Stimulated activated memory B cell treated with anti-CD40 and anti-IgM and Interleukin-4, amounts not matched to agents 10 μg/mL and 1 μg/mL and 100 μg/mL, for 72 hours (primary cell): ENCODE data around the gene FGFR3.
"Not testable (repeated sequence)": the region's sequence is repeated elsewhere in the genome, so short reads cannot be mapped to it uniquely, and the experiment has no call there.

Experiments used
- ATAC-seq: fragments of 150-1000 bp; cut with Tn5 transposase; 2 replicates; pipeline ENCODE4 v1.10.0; 2021
- H3K27ac Mint-ChIP-seq: one replicate; pipeline ENCODE4 v1.8.0; 2022; ENCODE audit warnings: mild to moderate bottlenecking, mixed read lengths
- H3K27me3 Mint-ChIP-seq: one replicate; pipeline ENCODE4 v1.8.0; 2022; ENCODE audit warnings: mixed read lengths
- H3K36me3 Mint-ChIP-seq: one replicate; pipeline ENCODE4 v1.8.0; 2022; ENCODE audit warnings: mixed read lengths
- H3K4me1 Mint-ChIP-seq: one replicate; pipeline ENCODE4 v1.8.0; 2022; ENCODE audit warnings: mixed read lengths
- H3K4me3 Mint-ChIP-seq: one replicate; pipeline ENCODE4 v1.8.0; 2022; ENCODE audit warnings: mild to moderate bottlenecking, moderate library complexity, mixed read lengths
- H3K9me3 Mint-ChIP-seq: one replicate; pipeline ENCODE4 v1.8.0; 2022; ENCODE audit warnings: mixed read lengths

The FGFR3 gene

GRCh38 chr4:1836650-1837049 lies 43.6 kb downstream of the FGFR3 start:
- H3K27me3 Mint-ChIP-seq = no peaks in the 10 kb centered on the region
- H3K4me3 Mint-ChIP-seq = no peak overlapping the region
- peaks cover 22% of the 10 kb centered on the region for H3K4me1 Mint-ChIP-seq
- no peaks in the 10 kb centered on the region for H3K9me3 Mint-ChIP-seq
- peaks cover 60% of the 10 kb centered on the region for H3K36me3 Mint-ChIP-seq
- no peak overlapping the region for H3K27ac Mint-ChIP-seq
- ATAC-seq = no peak

- H3K36me3 Mint-ChIP-seq = peaks cover 59% of the 10 kb centered on the region
- ATAC-seq = no peak
- H3K9me3 Mint-ChIP-seq = no peaks in the 10 kb centered on the region
- H3K4me3 Mint-ChIP-seq = no peak overlapping the region
- no peak overlapping the region for H3K27ac Mint-ChIP-seq
- H3K27me3 Mint-ChIP-seq = no peaks in the 10 kb centered on the region
- H3K4me1 Mint-ChIP-seq = peaks cover 22% of the 10 kb centered on the region
These were observed 44.0 kb downstream of the FGFR3 start for GRCh38 chr4:1837069-1837468.

DNA sequence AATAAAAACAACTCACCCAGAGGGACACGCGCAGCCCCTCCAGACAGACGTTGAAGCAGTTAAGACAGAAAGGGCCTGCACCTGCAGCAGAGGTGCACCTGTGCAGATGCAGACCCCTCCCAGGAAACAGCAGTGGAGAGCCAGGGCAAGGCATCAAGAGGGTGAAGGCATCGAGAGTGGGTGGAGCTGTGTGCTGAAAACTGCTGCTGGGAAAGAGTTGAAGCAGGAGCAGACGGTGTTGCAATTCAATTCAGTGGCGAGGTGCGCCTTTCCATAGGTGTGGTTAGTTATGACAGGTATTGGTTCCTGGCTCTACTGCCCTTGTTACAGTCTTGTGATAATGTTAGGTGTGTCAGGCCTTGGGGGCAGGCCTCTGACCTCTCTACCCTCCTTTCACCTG lies 46.2 kb downstream of the FGFR3 start:
- Mint-ChIP-seq H3K9me3 (no peaks in the 10 kb centered on the region), H3K4me1 (peaks cover 16% of the 10 kb centered on the region), H3K4me3 (no peak overlapping the region), H3K27ac (peak overlapping the region; percentile 13), H3K27me3 (no peaks in the 10 kb centered on the region), H3K36me3 (peaks cover 62% of the 10 kb centered on the region)
- no peak for ATAC-seq

- Mint-ChIP-seq H3K36me3 (peaks cover 56% of the 10 kb centered on the region), H3K4me3 (no peak overlapping the region), H3K4me1 (peaks cover 10% of the 10 kb centered on the region), H3K9me3 (no peaks in the 10 kb centered on the region), H3K27ac (no peak overlapping the region), H3K27me3 (no peaks in the 10 kb centered on the region)
- ATAC-seq = no peak
These were observed 48.3 kb downstream of the FGFR3 start for GRCh38 chr4:1841201-1841886.

DNA sequence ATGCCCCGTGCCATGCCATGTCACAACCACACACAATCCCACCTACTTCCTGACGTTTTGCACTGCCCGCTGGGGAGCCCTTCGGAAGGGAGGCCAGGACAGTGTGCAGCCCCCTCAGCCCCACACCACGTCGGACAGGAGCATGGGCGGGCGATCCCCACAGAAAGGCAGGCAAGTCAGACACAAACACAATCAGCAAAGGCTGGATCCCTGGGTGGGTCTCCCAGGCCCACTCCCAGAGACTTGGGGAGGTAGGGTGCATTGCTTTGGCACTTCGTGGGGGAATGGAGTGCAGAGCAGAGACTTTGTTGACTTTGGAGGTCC lies 48.8 kb downstream of the FGFR3 start:
- H3K9me3 Mint-ChIP-seq = no peaks in the 10 kb centered on the region
- no peak for ATAC-seq
- no peak overlapping the region for H3K27ac Mint-ChIP-seq
- no peak overlapping the region for H3K4me3 Mint-ChIP-seq
- no peaks in the 10 kb centered on the region for H3K27me3 Mint-ChIP-seq
- peaks cover 58% of the 10 kb centered on the region for H3K36me3 Mint-ChIP-seq
- peaks cover 10% of the 10 kb centered on the region for H3K4me1 Mint-ChIP-seq

- H3K4me1 Mint-ChIP-seq = peaks cover 10% of the 10 kb centered on the region
- H3K9me3 Mint-ChIP-seq = no peaks in the 10 kb centered on the region
- H3K4me3 Mint-ChIP-seq = no peak overlapping the region
- H3K27me3 Mint-ChIP-seq = no peaks in the 10 kb centered on the region
- no peak overlapping the region for H3K27ac Mint-ChIP-seq
- peaks cover 59% of the 10 kb centered on the region for H3K36me3 Mint-ChIP-seq
- no peak for ATAC-seq
These were observed 49.3 kb downstream of the FGFR3 start for GRCh38 chr4:1842339-1842895.

DNA sequence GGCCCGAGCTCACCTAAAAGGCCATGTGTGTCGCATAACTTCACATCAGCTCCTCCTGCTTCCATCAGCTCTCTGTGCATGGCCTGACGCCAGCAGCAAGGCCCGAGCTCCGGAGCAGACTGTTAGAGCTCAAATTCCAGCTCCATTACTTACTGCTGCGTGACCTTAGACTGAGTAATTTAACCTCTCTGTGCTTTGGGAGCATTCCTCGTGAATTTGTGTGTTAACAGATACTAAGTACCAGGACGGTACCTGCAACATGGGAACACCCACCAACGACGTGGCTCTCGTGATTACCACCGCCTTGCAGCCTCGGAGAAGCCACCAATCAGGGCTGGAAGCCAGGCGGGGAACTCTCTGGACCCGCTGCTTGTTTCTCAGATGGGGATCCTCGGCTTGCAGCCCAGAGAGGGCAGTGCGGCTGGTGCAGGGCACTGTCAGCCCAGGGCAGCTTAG lies 49.9 kb downstream of the FGFR3 start:
- Mint-ChIP-seq H3K27ac (no peak overlapping the region), H3K4me3 (no peak overlapping the region)

DNA sequence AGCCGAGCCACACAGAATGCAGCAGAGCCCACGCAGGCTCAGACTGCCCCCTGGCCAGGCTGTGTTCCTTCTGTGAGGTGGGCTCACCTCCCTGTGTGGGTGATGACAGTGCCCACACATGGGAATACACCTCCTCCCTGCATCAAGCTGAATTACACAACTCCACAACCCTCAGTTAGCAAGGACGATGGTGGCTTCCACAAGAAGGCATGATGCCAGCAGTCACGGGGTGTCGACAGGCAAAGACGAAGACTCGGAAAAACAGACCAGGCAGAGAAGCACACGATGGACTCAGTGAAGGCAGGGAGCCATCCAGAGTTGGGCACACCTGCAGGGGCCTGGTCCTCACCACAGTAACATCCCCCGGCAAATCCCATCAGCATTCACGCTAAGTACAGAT lies 50.8 kb downstream of the FGFR3 start:
- H3K27me3 Mint-ChIP-seq = no peaks in the 10 kb centered on the region
- H3K36me3 Mint-ChIP-seq = peaks cover 53% of the 10 kb centered on the region
- no peak for ATAC-seq
- no peak overlapping the region for H3K4me3 Mint-ChIP-seq
- no peaks in the 10 kb centered on the region for H3K9me3 Mint-ChIP-seq
- peaks cover 10% of the 10 kb centered on the region for H3K4me1 Mint-ChIP-seq
- H3K27ac Mint-ChIP-seq = no peak overlapping the region

More for the DNA sequence above, 49.9 kb downstream of the FGFR3 start:
- H3K4me1 Mint-ChIP-seq = peaks cover 10% of the 10 kb centered on the region
- no peak for ATAC-seq
- no peaks in the 10 kb centered on the region for H3K27me3 Mint-ChIP-seq
- peaks cover 60% of the 10 kb centered on the region for H3K36me3 Mint-ChIP-seq
- H3K9me3 Mint-ChIP-seq = no peaks in the 10 kb centered on the region

DNA sequence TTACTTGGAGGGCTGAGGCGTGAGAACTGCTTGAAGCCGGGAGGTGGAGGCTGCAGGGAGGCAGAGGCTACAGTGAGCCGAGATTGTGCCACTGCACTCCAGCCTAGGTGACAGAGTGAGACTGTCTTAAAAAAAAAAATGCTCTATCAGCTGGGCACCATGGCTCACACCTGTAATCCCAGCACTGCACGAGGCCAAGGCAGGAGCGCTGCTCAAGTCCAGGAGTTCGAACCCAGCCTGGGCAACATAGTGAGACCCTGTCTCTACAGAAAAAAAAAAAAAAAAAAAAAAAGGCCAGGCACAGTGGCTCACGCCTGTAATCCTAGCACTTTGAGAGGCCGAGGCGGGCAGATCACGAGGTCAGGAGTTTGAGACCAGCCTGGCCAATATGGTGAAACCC lies 51.5 kb downstream of the FGFR3 start:
- H3K9me3 Mint-ChIP-seq, ATAC-seq, H3K27ac Mint-ChIP-seq, H3K4me3 Mint-ChIP-seq, H3K27me3 Mint-ChIP-seq: not testable (repeated sequence)
- Mint-ChIP-seq H3K36me3 (peaks cover 46% of the 10 kb centered on the region), H3K4me1 (peaks cover 10% of the 10 kb centered on the region)

DNA sequence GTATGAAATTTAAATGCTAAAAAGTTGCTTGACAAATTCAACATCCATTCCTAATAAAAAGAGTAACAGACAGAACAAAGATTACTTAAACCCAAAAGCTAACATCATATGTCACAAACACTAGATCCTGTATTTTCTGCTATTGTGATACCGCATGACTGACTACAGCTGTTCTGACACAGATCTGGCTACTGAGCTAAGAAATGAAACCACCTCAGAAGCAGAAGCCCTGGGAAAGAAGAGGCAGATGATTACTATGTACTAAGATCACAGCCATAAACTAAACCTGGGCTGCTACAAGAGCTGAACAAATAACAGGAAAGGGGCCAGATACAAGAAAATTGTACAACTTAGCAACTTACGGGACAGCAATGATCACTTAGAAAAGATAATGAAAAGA lies 53.5 kb downstream of the FGFR3 start:
- Mint-ChIP-seq H3K36me3 (peaks cover 38% of the 10 kb centered on the region), H3K27me3 (no peaks in the 10 kb centered on the region), H3K27ac (no peak overlapping the region), H3K4me3 (no peak overlapping the region), H3K4me1 (peaks cover 22% of the 10 kb centered on the region), H3K9me3 (no peaks in the 10 kb centered on the region)
- ATAC-seq = no peak

- H3K36me3 Mint-ChIP-seq = peaks cover 13% of the 10 kb centered on the region
- no peak overlapping the region for H3K4me3 Mint-ChIP-seq
- ATAC-seq = no peak
- no peak overlapping the region for H3K27ac Mint-ChIP-seq
- H3K27me3 Mint-ChIP-seq = no peaks in the 10 kb centered on the region
- H3K9me3 Mint-ChIP-seq = no peaks in the 10 kb centered on the region
- H3K4me1 Mint-ChIP-seq = peaks cover 40% of the 10 kb centered on the region
These were observed 57.2 kb downstream of the FGFR3 start for GRCh38 chr4:1850276-1850675.

DNA sequence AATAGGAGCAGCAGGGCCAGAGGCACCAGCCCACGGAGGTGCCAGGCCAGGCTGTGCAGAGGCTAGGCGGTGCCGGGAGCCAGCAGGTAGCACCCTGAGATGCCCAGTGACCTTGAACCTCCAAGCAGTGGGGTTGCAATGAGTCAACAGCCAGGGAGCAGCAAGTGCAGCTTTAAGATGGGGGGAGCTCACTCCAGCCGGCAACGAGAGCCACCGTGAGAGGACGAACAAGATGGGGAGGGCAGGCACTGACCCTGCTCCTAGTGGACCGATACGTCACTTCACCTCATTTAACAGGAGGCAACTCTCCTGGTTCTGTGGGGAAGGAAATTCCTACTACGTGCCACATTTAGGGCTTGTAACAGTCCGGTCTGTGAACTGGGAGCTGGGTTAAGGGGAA lies 58.1 kb downstream of the FGFR3 start:
- H3K9me3 Mint-ChIP-seq = no peaks in the 10 kb centered on the region
- ATAC-seq = no peak
- H3K4me1 Mint-ChIP-seq = peaks cover 40% of the 10 kb centered on the region
- no peak overlapping the region for H3K27ac Mint-ChIP-seq
- H3K36me3 Mint-ChIP-seq = peaks cover 13% of the 10 kb centered on the region
- H3K4me3 Mint-ChIP-seq = no peak overlapping the region
- H3K27me3 Mint-ChIP-seq = no peaks in the 10 kb centered on the region

GRCh38 chr4:1851575-1852410 lies 58.7 kb downstream of the FGFR3 start:
- Mint-ChIP-seq H3K36me3 (peaks cover 8% of the 10 kb centered on the region), H3K4me1 (peaks cover 40% of the 10 kb centered on the region), H3K9me3 (no peaks in the 10 kb centered on the region), H3K27ac (no peak overlapping the region), H3K4me3 (no peak overlapping the region), H3K27me3 (no peaks in the 10 kb centered on the region)
- ATAC-seq = no peak

GRCh38 chr4:1852904-1853623 lies 60.0 kb downstream of the FGFR3 start:
- no peak overlapping the region for H3K27ac Mint-ChIP-seq
- H3K4me1 Mint-ChIP-seq = peaks cover 48% of the 10 kb centered on the region
- no peak overlapping the region for H3K4me3 Mint-ChIP-seq
- no peaks in the 10 kb centered on the region for H3K36me3 Mint-ChIP-seq
- H3K9me3 Mint-ChIP-seq = no peaks in the 10 kb centered on the region
- ATAC-seq = no peak
- H3K27me3 Mint-ChIP-seq = no peaks in the 10 kb centered on the region

GRCh38 chr4:1854752-1855151 lies 61.7 kb downstream of the FGFR3 start:
- H3K36me3 Mint-ChIP-seq = no peaks in the 10 kb centered on the region
- H3K27ac Mint-ChIP-seq = peak overlapping the region; percentile 59
- H3K4me3 Mint-ChIP-seq = peak overlapping the region; percentile 78
- ATAC-seq = no peak
- peaks cover 48% of the 10 kb centered on the region for H3K4me1 Mint-ChIP-seq
- no peaks in the 10 kb centered on the region for H3K9me3 Mint-ChIP-seq
- no peaks in the 10 kb centered on the region for H3K27me3 Mint-ChIP-seq
